HepG2 (cell line): Measurements from ENCODE around the gene TBC1D1. TPM values are rescaled to one million over a fixed set of nuclear protein-coding genes. Genes with fewer than 3 reads are reported as not detected.

Experiments
- ATF7 ChIP-seq, 2 experiments: fragments of 450-650 bp in 1 of 2; sonication (generic) in 1 of 2; formaldehyde crosslinking in 1 of 2; IDR thresholded peaks; 2 replicates each; pipeline versions ENCODE4 v1.4.0 to v1.6.1; 2016 to 2020; ENCODE audit warnings: antibody characterized with exemption in 1 of 2, mild to moderate bottlenecking in 1 of 2, missing genetic modification reagents in 1 of 2
- DDIT3 ChIP-seq: sonication (generic); formaldehyde crosslinking; IDR thresholded peaks from 2 replicates; pipeline ENCODE4 v1.4.0; 2020; ENCODE audit warnings: mild to moderate bottlenecking, missing genetic modification reagents
- GMEB2 ChIP-seq: IDR thresholded peaks from 2 replicates; pipeline ENCODE4 v1.6.1; 2016; ENCODE audit warnings: missing biosample characterization, missing genetic modification reagents, low read depth
- PHF20 ChIP-seq: sonication (generic); formaldehyde crosslinking; IDR thresholded peaks from 2 replicates; pipeline ENCODE4 v1.5.0; 2020; ENCODE audit warnings: mild to moderate bottlenecking, missing genetic modification reagents
- REXO4 ChIP-seq: sonication (generic); formaldehyde crosslinking; IDR thresholded peaks from 2 replicates; pipeline ENCODE4 v1.8.0; 2022; ENCODE audit warnings: missing genetic modification reagents, mild to moderate bottlenecking, borderline replicate concordance
- RFX5 ChIP-seq: IDR thresholded peaks from 2 replicates; pipeline ENCODE4 v1.6.1; 2011; ENCODE audit warnings: low read depth, low read length, improper control_type of control experiment
- SAFB2 ChIP-seq: sonication (generic); formaldehyde crosslinking; IDR thresholded peaks from 2 replicates; pipeline ENCODE4 v1.5.1; 2020; ENCODE audit warnings: missing genetic modification reagents, low read depth, mild to moderate bottlenecking, borderline replicate concordance
- SMC3 ChIP-seq: IDR thresholded peaks from 2 replicates; pipeline ENCODE4 v1.6.1; 2011; ENCODE audit warnings: low read length, improper control_type of control experiment
- SRSF1 ChIP-seq: fragments of 200-400 bp; formaldehyde crosslinking; optimal IDR thresholded peaks from 2 replicates; pipeline ENCODE3; 2017; ENCODE audit warnings: mild to moderate bottlenecking, low read depth, low read length, moderate library complexity
- SYNCRIP ChIP-seq: fragments of 200-400 bp; formaldehyde crosslinking; IDR thresholded peaks from 2 replicates; pipeline ENCODE4 v1.6.1; 2018; ENCODE audit warnings: mild to moderate bottlenecking, low read depth, low read length; ENCODE audit not compliant: insufficient read depth
- TAF1 ChIP-seq: sonication (generic); formaldehyde crosslinking; IDR thresholded peaks from 2 replicates; pipeline ENCODE4 v1.4.0; 2020; ENCODE audit warnings: missing genetic modification reagents
- THAP11 ChIP-seq: IDR thresholded peaks from 2 replicates; pipeline ENCODE4 v1.6.1; 2016; ENCODE audit warnings: missing biosample characterization, missing genetic modification reagents
- ZBTB49 ChIP-seq: sonication (generic); formaldehyde crosslinking; IDR thresholded peaks from 2 replicates; pipeline ENCODE4 v1.4.0; 2020; ENCODE audit warnings: missing genetic modification reagents, borderline replicate concordance
- ZFX ChIP-seq: sonication (generic); formaldehyde crosslinking; IDR thresholded peaks from 2 replicates; pipeline ENCODE4 v1.4.0; 2020; ENCODE audit warnings: mild to moderate bottlenecking, low read depth, missing genetic modification reagents, moderate library complexity
- ZNF441 ChIP-seq: sonication (generic); formaldehyde crosslinking; IDR thresholded peaks from 2 replicates; pipeline ENCODE4 v1.7.0; 2021; ENCODE audit warnings: missing genetic modification reagents, borderline replicate concordance
- ZNF580 ChIP-seq: IDR thresholded peaks from 2 replicates; pipeline ENCODE4 v1.6.1; 2016; ENCODE audit warnings: low read depth, borderline replicate concordance
- ZNF75D ChIP-seq: sonication (generic); formaldehyde crosslinking; IDR thresholded peaks from 2 replicates; pipeline ENCODE4 v1.8.1; 2023; ENCODE audit warnings: missing genetic modification reagents, mild to moderate bottlenecking, borderline replicate concordance
- ZNF776 ChIP-seq: sonication (generic); formaldehyde crosslinking; IDR thresholded peaks from 2 replicates; pipeline ENCODE4 v1.4.0; 2020; ENCODE audit warnings: mild to moderate bottlenecking, missing genetic modification reagents
- ZNF781 ChIP-seq: sonication (generic); formaldehyde crosslinking; IDR thresholded peaks from 2 replicates; pipeline ENCODE4 v1.5.1; 2020; ENCODE audit warnings: borderline replicate concordance, mild to moderate bottlenecking, missing genetic modification reagents; ENCODE audit errors: not compliant biosample characterization
- polyA plus RNA-seq, 8 experiments: library from polyadenylated mRNA; depleted of rRNA in 3 of 8; stranded (reverse) in 7 of 8; unstranded in 1 of 8; fragments of >200 nt; fragmentation: Illumina TruSeq in 4 of 8; extraction: Trizol in 4 of 8; gene quantifications; 2 replicates each; pipeline versions ENCODE4 v1.2.1 to v1.2.3, GENCODE V29; 2011 to 2016; ENCODE audit warnings: low read depth in 4 of 8, missing spikeins in 1 of 8, mixed read lengths in 1 of 8; ENCODE audit not compliant: insufficient read depth in 1 of 8
- total RNA-seq, 5 experiments: library from RNA; depleted of rRNA; stranded (reverse); fragments of >200 nt; fragmentation: Illumina TruSeq; extraction: Trizol; gene quantifications; 2 replicates each; pipeline ENCODE4 v1.2.3, GENCODE V29; 2016; ENCODE audit warnings: low read depth in 1 of 5
- TF ChIP-seq, protein P1 (sequence below): sonication (generic); formaldehyde crosslinking; IDR thresholded peaks from 2 replicates; pipeline ENCODE4 v1.5.1; 2020; ENCODE audit warnings: missing genetic modification reagents, mild to moderate bottlenecking, borderline replicate concordance
- TF ChIP-seq, protein P2 (sequence below): sonication (generic); formaldehyde crosslinking; IDR thresholded peaks from 2 replicates; pipeline ENCODE4 v1.5.1; 2020; ENCODE audit warnings: missing genetic modification reagents, mild to moderate bottlenecking, borderline replicate concordance

Gene TBC1D1
- total and polyA plus RNA-seq, 2 of the 13 experiments (the other 11 are each of a cell fraction or from before 2014, with no cell fraction given): 37.3 to 62.8 TPM

GRCh38 chr4:38160487-38161207, 269.8 kb downstream of the TBC1D1 start (continued):
- TF ChIP-seq ZNF75D (CRISPR knock-in tag) (no peak), ZBTB49 (CRISPR knock-in tag) (no peak), ZNF441 (CRISPR knock-in tag) (no peak; the same call in 1 of the 2 replicates), RFX5 (peak; percentile 31; the same call in 1 of the 2 replicates), SMC3 (no peak; the same call in none of the 2 replicates), ZNF781 (CRISPR knock-in tag) (no peak), PHF20 (CRISPR knock-in tag) (no peak), SAFB2 (CRISPR knock-in tag) (no peak), ATF7 (IDR thresholded peaks at IDR 0.05) (peak; percentile 94), ATF7 (CRISPR knock-in tag; IDR thresholded peaks at IDR 0.05) (peak; percentile 88; the same call in 1 of the 2 replicates), ZNF776 (CRISPR knock-in tag) (no peak), DDIT3 (CRISPR knock-in tag) (no peak), GMEB2 (no peak), SRSF1 (no peak), SYNCRIP (no peak), ZNF580 (CRISPR knock-in tag) (no peak), ZFX (CRISPR knock-in tag) (no peak), THAP11 (CRISPR knock-in tag) (peak; percentile 62; the same call in 1 of the 2 replicates), REXO4 (no peak), TAF1 (CRISPR knock-in tag) (no peak)
- TF ChIP-seq, protein P1, sequence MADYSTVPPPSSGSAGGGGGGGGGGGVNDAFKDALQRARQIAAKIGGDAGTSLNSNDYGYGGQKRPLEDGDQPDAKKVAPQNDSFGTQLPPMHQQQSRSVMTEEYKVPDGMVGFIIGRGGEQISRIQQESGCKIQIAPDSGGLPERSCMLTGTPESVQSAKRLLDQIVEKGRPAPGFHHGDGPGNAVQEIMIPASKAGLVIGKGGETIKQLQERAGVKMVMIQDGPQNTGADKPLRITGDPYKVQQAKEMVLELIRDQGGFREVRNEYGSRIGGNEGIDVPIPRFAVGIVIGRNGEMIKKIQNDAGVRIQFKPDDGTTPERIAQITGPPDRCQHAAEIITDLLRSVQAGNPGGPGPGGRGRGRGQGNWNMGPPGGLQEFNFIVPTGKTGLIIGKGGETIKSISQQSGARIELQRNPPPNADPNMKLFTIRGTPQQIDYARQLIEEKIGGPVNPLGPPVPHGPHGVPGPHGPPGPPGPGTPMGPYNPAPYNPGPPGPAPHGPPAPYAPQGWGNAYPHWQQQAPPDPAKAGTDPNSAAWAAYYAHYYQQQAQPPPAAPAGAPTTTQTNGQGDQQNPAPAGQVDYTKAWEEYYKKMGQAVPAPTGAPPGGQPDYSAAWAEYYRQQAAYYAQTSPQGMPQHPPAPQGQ: no peak
- TF ChIP-seq, protein P2, sequence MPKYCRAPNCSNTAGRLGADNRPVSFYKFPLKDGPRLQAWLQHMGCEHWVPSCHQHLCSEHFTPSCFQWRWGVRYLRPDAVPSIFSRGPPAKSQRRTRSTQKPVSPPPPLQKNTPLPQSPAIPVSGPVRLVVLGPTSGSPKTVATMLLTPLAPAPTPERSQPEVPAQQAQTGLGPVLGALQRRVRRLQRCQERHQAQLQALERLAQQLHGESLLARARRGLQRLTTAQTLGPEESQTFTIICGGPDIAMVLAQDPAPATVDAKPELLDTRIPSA (CRISPR knock-in tag): no peak
